Hypothalamus (tissue), 51 donors: ENCODE measurements around the gene MCOLN3.
A peak's percentile ranks its signal among the peaks of the same experiment; 100 is the strongest.
"Not testable (repeated sequence)": the region's sequence is repeated elsewhere in the genome, so short reads cannot be mapped to it uniquely, and the experiment has no call there.

ENCODE experiments used
- DNase-seq, 51 donors: peaks; one replicate each; lab custom pipeline; 2025; lab: John Stamatoyannopoulos, UW

The MCOLN3 gene

GRCh38 chr1:85054664-85055063 lies 6.4 kb upstream of the MCOLN3 start:
- DNase-seq: no peak

GRCh38 chr1:85049735-85050166 lies 1.5 kb upstream of the MCOLN3 start:
- DNase-seq: no peak

- no peak for DNase-seq
These were observed 616 bp downstream of the MCOLN3 start for GRCh38 chr1:85047472-85048295.

GRCh38 chr1:85047144-85047471 lies 1.2 kb downstream of the MCOLN3 start:
- DNase-seq: no peak

- no peak for DNase-seq
These were observed 5.9 kb downstream of the MCOLN3 start for GRCh38 chr1:85042413-85042812.

- no peak for DNase-seq
These were observed 6.5 kb downstream of the MCOLN3 start for GRCh38 chr1:85041793-85042192.

- no peak for DNase-seq
These were observed 15.1 kb downstream of the MCOLN3 start for GRCh38 chr1:85033221-85033620.

GRCh38 chr1:85030536-85030935 lies 17.8 kb downstream of the MCOLN3 start:
- no peak for DNase-seq

GRCh38 chr1:85028151-85028550 lies 20.1 kb downstream of the MCOLN3 start:
- no peak for DNase-seq

GRCh38 chr1:85027242-85027983 lies 20.9 kb downstream of the MCOLN3 start:
- peak in 1 of 51 donors; percentile 3 for DNase-seq

- DNase-seq: no peak
These were observed 22.4 kb downstream of the MCOLN3 start for GRCh38 chr1:85025940-85026339.

GRCh38 chr1:85024736-85025135 lies 23.6 kb downstream of the MCOLN3 start:
- no peak for DNase-seq

GRCh38 chr1:85022700-85023099 lies 25.6 kb downstream of the MCOLN3 start:
- DNase-seq: no peak

GRCh38 chr1:85019994-85020393 lies 28.3 kb downstream of the MCOLN3 start:
- no peak for DNase-seq

- no peak for DNase-seq
These were observed 32.5 kb downstream of the MCOLN3 start for GRCh38 chr1:85015826-85016225.

- DNase-seq: not testable (repeated sequence)
These were observed 42.7 kb downstream of the MCOLN3 start for GRCh38 chr1:85005641-85006040.

- no peak for DNase-seq
These were observed 46.6 kb downstream of the MCOLN3 start for GRCh38 chr1:85001742-85002141.

GRCh38 chr1:84998642-84999280 lies 49.5 kb downstream of the MCOLN3 start:
- DNase-seq: no peak

- peak in 2 of 51 donors; percentile 1 for DNase-seq
These were observed 50.4 kb downstream of the MCOLN3 start for GRCh38 chr1:84997667-84998600.
